HuH-7 (cell line): Measurements from ENCODE around the gene DFFB.

Experiments used
- DNase-seq: peaks from one replicate; pipeline ENCODE4 v3.0.0; 2011; ENCODE audit warnings: low spot score

DFFB gene

GRCh38 chr1:3834701-3835100, 22.6 kb upstream of the DFFB start:
- no peak for DNase-seq

- DNase-seq = no peak
These were observed 20.9 kb upstream of the DFFB start for GRCh38 chr1:3836421-3836820.

- DNase-seq = no peak
These were observed 20.1 kb upstream of the DFFB start for GRCh38 chr1:3837200-3837599.

- no peak for DNase-seq
These were observed 19.6 kb upstream of the DFFB start for GRCh38 chr1:3837685-3838084.

- DNase-seq = no peak
These were observed 18.5 kb upstream of the DFFB start for GRCh38 chr1:3838788-3839187.

GRCh38 chr1:3841491-3841890, 15.8 kb upstream of the DFFB start:
- DNase-seq = no peak

GRCh38 chr1:3842912-3843311, 14.4 kb upstream of the DFFB start:
- no peak for DNase-seq

- DNase-seq = no peak
These were observed 10.7 kb upstream of the DFFB start for GRCh38 chr1:3846541-3846940.

GRCh38 chr1:3847081-3847480, 10.2 kb upstream of the DFFB start:
- DNase-seq = no peak

- no peak for DNase-seq
These were observed 6.4 kb upstream of the DFFB start for GRCh38 chr1:3850857-3851256.

- no peak for DNase-seq
These were observed 6.0 kb upstream of the DFFB start for GRCh38 chr1:3851292-3851691.

- DNase-seq = no peak
These were observed 5.2 kb upstream of the DFFB start for GRCh38 chr1:3852091-3852490.

- no peak for DNase-seq
These were observed 4.4 kb upstream of the DFFB start for GRCh38 chr1:3852711-3853485.

GRCh38 chr1:3857791-3858129, 484 bp downstream of the DFFB start:
- peak; percentile 21 for DNase-seq

GRCh38 chr1:3858231-3858981, 1.1 kb downstream of the DFFB start:
- DNase-seq = peak; percentile 32

GRCh38 chr1:3863231-3863935, 6.1 kb downstream of the DFFB start:
- no peak for DNase-seq

GRCh38 chr1:3864884-3865283, 7.6 kb downstream of the DFFB start:
- DNase-seq = no peak

GRCh38 chr1:3865606-3866160, 8.4 kb downstream of the DFFB start:
- DNase-seq = no peak

- no peak for DNase-seq
These were observed 11.3 kb downstream of the DFFB start for GRCh38 chr1:3868464-3869006.

- DNase-seq = peak; percentile 38
These were observed 12.6 kb downstream of the DFFB start for GRCh38 chr1:3869751-3870301.

- no peak for DNase-seq
These were observed 14.2 kb downstream of the DFFB start for GRCh38 chr1:3871451-3871805.

GRCh38 chr1:3872546-3872945, 15.3 kb downstream of the DFFB start:
- no peak for DNase-seq
